ENCODE measurements around the gene NOP58.

DNA sequence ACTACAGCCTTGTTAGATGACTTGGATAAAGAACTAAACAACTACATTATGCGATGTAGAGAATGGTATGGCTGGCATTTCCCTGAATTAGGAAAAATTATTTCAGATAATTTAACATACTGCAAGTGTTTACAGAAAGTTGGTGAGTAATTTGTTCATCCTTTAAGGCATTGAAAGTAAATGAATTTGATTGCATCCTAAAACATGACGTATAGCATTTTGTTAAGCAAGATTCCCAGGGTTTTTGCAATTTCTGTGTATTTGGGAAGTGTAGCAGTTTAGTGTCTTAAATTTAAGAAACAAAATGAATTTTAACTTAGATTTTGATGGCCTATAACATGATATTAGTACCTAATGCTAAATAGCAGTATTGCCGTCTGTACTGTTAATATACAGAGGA lies 24.8 kb downstream of the NOP58 start:
- TF ChIP-seq POLR2A (IDR thresholded peaks at IDR 0.05), result no peak
- TF ChIP-seq, protein P1, sequence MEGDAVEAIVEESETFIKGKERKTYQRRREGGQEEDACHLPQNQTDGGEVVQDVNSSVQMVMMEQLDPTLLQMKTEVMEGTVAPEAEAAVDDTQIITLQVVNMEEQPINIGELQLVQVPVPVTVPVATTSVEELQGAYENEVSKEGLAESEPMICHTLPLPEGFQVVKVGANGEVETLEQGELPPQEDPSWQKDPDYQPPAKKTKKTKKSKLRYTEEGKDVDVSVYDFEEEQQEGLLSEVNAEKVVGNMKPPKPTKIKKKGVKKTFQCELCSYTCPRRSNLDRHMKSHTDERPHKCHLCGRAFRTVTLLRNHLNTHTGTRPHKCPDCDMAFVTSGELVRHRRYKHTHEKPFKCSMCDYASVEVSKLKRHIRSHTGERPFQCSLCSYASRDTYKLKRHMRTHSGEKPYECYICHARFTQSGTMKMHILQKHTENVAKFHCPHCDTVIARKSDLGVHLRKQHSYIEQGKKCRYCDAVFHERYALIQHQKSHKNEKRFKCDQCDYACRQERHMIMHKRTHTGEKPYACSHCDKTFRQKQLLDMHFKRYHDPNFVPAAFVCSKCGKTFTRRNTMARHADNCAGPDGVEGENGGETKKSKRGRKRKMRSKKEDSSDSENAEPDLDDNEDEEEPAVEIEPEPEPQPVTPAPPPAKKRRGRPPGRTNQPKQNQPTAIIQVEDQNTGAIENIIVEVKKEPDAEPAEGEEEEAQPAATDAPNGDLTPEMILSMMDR (IDR thresholded peaks at IDR 0.05), result no peak
